GM12878 (cell line): ENCODE measurements around the gene MORN4.
A peak's percentile ranks its signal among the peaks of the same experiment; 100 is the strongest.

Experiments used
- CTCF ChIP-seq, 3 experiments: IDR thresholded peaks in 2 of 3; conservative IDR thresholded peaks in 1 of 3; 2 replicates each; pipeline ENCODE4 v1.5.1; 2011; ENCODE audit warnings: low read depth in 3 of 3, low read length in 3 of 3, mild to moderate bottlenecking in 3 of 3, control low read depth in 2 of 3, moderate library complexity in 2 of 3, inconsistent platforms in 1 of 3, mixed read lengths in 1 of 3; ENCODE audit not compliant: control insufficient read depth in 2 of 3, insufficient read depth in 1 of 3; ENCODE audit errors: extremely low read depth in 1 of 3
- NBN ChIP-seq: fragments of 450-650 bp; IDR thresholded peaks from 2 replicates; pipeline ENCODE4 v1.6.1; 2016
- POLR2A ChIP-seq: IDR thresholded peaks from 2 replicates; pipeline ENCODE4 v1.6.1; 2011; ENCODE audit warnings: low read depth, mild to moderate bottlenecking, low read length
- YY1 ChIP-seq: IDR thresholded peaks from 2 replicates; pipeline ENCODE4 v1.6.1; 2011; ENCODE audit warnings: low read depth, mild to moderate bottlenecking, low read length

- TF ChIP-seq CTCF (IDR thresholded peaks at IDR 0.05 in 2 of 3, conservative IDR thresholded peaks at IDR 0.05 in 1 of 3; ENCODE audit: control insufficient read depth in 2 of 3, extremely low read depth in 1 of 3, insufficient read depth in 1 of 3, low read depth in 3 of 3, low read length in 3 of 3) (no peak), POLR2A (peak; percentile 75), NBN (peak; percentile 54; the same call in 1 of the 2 replicates), YY1 (peak; percentile 99)
Measured at GRCh38 chr10:97632949-97633884, at the start of gene MORN4.
